ENCODE measurements around the gene WWC1. TPM values are rescaled to one million over a fixed set of nuclear protein-coding genes. Genes with fewer than 3 reads are reported as not detected.

Gene WWC1
- total RNA-seq, 1 donor from 2014 or later: 118 TPM

DNA sequence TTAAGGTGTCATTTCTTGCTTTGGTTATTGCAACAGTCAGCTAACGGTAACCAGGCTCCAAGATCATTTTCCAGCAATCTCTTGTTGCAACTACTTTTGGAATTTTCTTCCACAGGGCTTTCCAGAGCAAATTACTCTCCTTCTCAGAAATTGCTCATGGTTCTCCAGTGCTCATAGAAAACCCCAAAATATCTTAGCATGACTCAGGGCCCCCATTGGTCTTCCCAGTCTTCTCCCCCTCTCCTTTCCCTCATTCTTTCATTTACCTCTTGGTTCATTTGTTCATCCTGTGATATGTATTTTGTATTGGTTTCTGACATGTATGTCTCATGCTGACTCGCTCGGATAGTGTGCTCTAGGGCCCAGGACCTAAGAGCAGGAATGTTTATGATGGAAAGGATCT lies 35.6 kb downstream of the WWC1 start:
- Histone ChIP-seq H3K36me3 (ENCODE audit: control insufficient read depth, insufficient read depth, low read length) (no peaks in the 10 kb centered on the region), H3K4me3 (ENCODE audit: low read depth, low read length) (no peak overlapping the region), H3K27me3 (ENCODE audit: control insufficient read depth, insufficient read depth, low read length) (no peaks in the 10 kb centered on the region)
- TF ChIP-seq, protein P1, sequence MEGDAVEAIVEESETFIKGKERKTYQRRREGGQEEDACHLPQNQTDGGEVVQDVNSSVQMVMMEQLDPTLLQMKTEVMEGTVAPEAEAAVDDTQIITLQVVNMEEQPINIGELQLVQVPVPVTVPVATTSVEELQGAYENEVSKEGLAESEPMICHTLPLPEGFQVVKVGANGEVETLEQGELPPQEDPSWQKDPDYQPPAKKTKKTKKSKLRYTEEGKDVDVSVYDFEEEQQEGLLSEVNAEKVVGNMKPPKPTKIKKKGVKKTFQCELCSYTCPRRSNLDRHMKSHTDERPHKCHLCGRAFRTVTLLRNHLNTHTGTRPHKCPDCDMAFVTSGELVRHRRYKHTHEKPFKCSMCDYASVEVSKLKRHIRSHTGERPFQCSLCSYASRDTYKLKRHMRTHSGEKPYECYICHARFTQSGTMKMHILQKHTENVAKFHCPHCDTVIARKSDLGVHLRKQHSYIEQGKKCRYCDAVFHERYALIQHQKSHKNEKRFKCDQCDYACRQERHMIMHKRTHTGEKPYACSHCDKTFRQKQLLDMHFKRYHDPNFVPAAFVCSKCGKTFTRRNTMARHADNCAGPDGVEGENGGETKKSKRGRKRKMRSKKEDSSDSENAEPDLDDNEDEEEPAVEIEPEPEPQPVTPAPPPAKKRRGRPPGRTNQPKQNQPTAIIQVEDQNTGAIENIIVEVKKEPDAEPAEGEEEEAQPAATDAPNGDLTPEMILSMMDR (IDR thresholded peaks at IDR 0.05; ENCODE audit: insufficient read depth, low read length, poor library complexity, severe bottlenecking): no peak
- no peak for DNase-seq (ENCODE audit: low read depth)

DNA sequence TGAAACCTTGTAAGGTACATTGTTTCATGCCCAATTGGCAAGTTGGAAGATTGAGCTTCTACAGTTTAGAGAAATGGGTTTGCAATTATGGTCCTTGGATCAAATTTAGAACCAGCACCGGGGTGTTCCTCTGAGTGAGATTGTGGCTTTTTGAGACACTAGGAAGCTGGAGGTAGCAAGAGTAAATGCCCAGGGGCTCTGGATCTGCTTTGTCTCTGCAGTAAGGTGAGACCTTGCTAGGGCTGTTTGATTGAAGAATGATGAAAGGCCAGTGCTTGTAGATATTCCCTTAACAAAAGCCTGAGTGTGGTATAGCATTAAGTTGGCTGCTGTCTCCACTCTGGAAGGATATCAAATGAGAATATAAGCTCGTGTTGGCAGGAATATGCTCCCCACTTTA lies 36.0 kb downstream of the WWC1 start:
- Histone ChIP-seq H3K27me3 (ENCODE audit: control insufficient read depth, insufficient read depth, low read length) (no peaks in the 10 kb centered on the region), H3K4me3 (ENCODE audit: low read depth, low read length) (no peak overlapping the region), H3K36me3 (ENCODE audit: control insufficient read depth, insufficient read depth, low read length) (no peaks in the 10 kb centered on the region)
- TF ChIP-seq, protein P1 (IDR thresholded peaks at IDR 0.05; ENCODE audit: insufficient read depth, low read length, poor library complexity, severe bottlenecking): no peak
- no peak for DNase-seq (ENCODE audit: low read depth)

DNA sequence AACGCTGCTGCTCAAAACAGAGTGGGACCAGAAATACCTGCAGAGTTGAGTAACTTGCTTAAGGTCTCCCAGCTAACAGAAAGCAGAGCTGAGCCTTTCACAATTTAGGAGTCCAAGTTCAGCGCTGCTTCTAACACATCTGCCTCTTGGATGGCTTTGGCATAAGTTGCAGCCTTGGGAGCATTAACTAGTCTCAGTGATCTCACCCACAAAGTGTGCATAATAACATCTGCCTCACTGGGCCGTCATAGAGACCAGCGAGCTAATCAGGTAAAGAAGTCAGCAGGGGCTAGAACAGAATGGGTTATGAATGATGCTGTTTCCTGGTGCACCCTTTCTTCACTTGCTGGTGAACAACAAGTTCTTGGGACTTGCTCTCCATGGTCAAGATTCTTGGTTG lies 36.5 kb downstream of the WWC1 start:
- Histone ChIP-seq H3K27me3 (ENCODE audit: control insufficient read depth, insufficient read depth, low read length) (no peaks in the 10 kb centered on the region), H3K36me3 (ENCODE audit: control insufficient read depth, insufficient read depth, low read length) (no peaks in the 10 kb centered on the region), H3K4me3 (ENCODE audit: low read depth, low read length) (no peak overlapping the region)
- DNase-seq (ENCODE audit: low read depth): no peak
- TF ChIP-seq, protein P1 (IDR thresholded peaks at IDR 0.05; ENCODE audit: insufficient read depth, low read length, poor library complexity, severe bottlenecking): no peak

DNA sequence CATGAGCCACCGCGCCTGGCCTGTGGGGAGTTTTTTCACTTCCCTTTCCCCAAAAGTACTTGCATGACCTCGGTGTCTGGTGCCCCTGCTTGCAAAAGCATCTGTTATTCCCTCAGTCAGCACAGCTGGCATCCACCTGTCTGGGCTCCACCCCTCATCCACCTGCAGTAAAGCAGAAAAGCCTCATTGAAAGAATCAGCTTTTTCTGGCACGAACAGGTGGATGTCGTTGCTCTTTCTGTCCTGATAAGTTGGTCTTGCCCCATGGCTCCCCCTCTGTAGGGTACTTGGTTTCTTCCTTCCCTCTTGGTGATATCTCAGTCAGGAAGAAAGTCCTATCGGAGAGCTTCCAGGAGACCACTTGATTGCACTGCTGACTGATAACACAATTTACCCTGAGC lies 37.4 kb downstream of the WWC1 start:
- TF ChIP-seq, protein P1 (IDR thresholded peaks at IDR 0.05; ENCODE audit: insufficient read depth, low read length, poor library complexity, severe bottlenecking): no peak
- H3K4me3 ChIP-seq (ENCODE audit: low read depth, low read length): no peak overlapping the region
- H3K36me3 ChIP-seq (ENCODE audit: control insufficient read depth, insufficient read depth, low read length): no peaks in the 10 kb centered on the region
- no peak for DNase-seq (ENCODE audit: low read depth)
- no peaks in the 10 kb centered on the region for H3K27me3 ChIP-seq (ENCODE audit: control insufficient read depth, insufficient read depth, low read length)

DNA sequence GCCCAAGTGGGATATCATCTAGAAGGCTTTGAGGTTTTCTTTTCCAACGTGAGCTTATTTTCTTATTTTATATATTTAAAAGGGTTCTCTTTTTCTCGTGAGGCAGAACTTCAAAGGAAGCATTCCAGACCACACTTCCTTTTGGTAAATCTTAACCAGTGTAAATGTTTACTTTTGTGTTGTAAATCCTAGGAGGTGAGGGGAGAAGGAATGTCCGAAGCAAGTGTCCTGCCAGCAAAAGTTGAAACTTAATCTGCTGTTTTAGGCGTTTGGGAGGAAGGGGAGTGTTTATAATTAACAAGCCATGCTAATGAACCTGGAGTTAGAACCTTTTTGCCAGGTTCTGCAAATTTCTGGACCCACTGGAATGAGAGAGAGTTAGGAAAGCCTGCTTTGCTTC lies 37.9 kb downstream of the WWC1 start:
- no peak overlapping the region for H3K4me3 ChIP-seq (ENCODE audit: low read depth, low read length)
- H3K36me3 ChIP-seq (ENCODE audit: control insufficient read depth, insufficient read depth, low read length): no peaks in the 10 kb centered on the region
- DNase-seq (ENCODE audit: low read depth): no peak
- no peaks in the 10 kb centered on the region for H3K27me3 ChIP-seq (ENCODE audit: control insufficient read depth, insufficient read depth, low read length)
- TF ChIP-seq, protein P1 (IDR thresholded peaks at IDR 0.05; ENCODE audit: insufficient read depth, low read length, poor library complexity, severe bottlenecking): no peak

DNA sequence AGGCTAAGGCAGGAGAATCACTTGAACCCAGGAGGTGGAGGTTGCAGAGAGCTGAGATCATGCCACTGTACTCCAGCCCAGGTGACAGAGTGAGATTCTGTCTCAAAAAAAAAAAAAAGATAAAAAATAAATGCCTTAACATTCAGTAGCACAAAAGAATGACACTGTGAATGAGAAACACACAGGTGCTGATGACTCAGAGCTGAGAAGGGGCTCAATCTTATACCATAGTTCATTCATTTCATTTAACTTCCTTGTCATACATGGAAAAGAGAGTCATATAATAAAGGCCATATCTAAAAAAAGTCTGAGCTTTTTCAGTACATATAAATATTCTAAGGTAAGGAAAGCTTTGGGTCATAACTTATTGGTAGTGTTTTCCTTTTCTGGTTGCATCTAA lies 40.6 kb downstream of the WWC1 start:
- no peak overlapping the region for H3K4me3 ChIP-seq (ENCODE audit: low read depth, low read length)
- H3K36me3 ChIP-seq (ENCODE audit: control insufficient read depth, insufficient read depth, low read length): no peaks in the 10 kb centered on the region
- no peaks in the 10 kb centered on the region for H3K27me3 ChIP-seq (ENCODE audit: control insufficient read depth, insufficient read depth, low read length)
- DNase-seq (ENCODE audit: low read depth): no peak
- TF ChIP-seq, protein P1 (IDR thresholded peaks at IDR 0.05; ENCODE audit: insufficient read depth, low read length, poor library complexity, severe bottlenecking): no peak
